ENCODE data around the gene ALKBH8.

DNA sequence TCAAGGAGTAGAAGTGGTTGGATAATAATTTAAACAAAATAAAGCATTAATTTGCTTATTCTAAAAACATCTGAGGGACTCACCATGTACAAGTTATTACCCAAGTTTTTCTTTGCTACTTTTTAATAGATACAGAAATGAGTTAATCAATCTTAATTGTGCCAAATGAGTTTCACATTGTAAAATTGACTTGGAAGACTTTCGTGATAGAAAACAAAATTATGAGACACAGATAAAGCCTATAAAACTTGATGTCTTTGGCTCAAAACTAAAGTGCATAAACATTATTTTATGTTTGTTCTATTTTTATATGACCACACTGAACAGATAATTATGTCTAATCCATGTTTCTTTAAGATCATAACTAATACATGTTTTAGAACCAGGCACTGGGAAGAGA is 97.8 kb downstream of the ALKBH8 start:
- TF ChIP-seq RARB (CRISPR knock-in tag; IDR thresholded peaks at IDR 0.05) (no peak), TCF4 (CRISPR knock-in tag; IDR thresholded peaks at IDR 0.05; ENCODE audit: borderline replicate concordance) (no peak)
